H1 (cell line): Measurements from ENCODE around the gene ARHGEF1. TPM values are rescaled to one million over a fixed set of nuclear protein-coding genes. Genes with fewer than 3 reads are reported as not detected.

Experiments
- CTCF ChIA-PET: fragments of 300-600 bp; sonication (Branson Sonifier 250); formaldehyde crosslinking; loops from one replicate; lab custom pipeline; 2021; ENCODE audit not compliant: partially characterized antibody; lab: Charles Lee
- POLR2A ChIA-PET: fragments of 300-600 bp; sonication (Branson Sonifier 250); formaldehyde crosslinking; loops from one replicate; lab custom pipeline; 2021; ENCODE audit warnings: inconsistent platforms; ENCODE audit not compliant: partially characterized antibody; lab: Charles Lee
- DNase-seq, 2 experiments: peaks; one replicate each; pipeline versions ENCODE4 v3.0.0 to v3.0.0-alpha.2; 2010 to 2022; ENCODE audit warnings: low spot score in 2 of 2, low read depth in 1 of 2, mixed read lengths in 1 of 2
- FAIRE-seq: peaks from 2 replicates; lab custom pipeline; 2011; peaks lifted over from hg19 to GRCh38; lab: Jason Lieb, UNC
- H2AFZ ChIP-seq: 2 replicates; pipeline ENCODE4 v1.8.1; 2012; ENCODE audit warnings: low read length, inconsistent platforms
- H2AK5ac ChIP-seq: 2 replicates; pipeline ENCODE4 v1.6.1; 2013; ENCODE audit warnings: low read depth, low read length
- H2BK120ac ChIP-seq: replicated peaks from 2 replicates; pipeline ENCODE3; 2013; ENCODE audit warnings: low read depth, low read length, inconsistent platforms
- H2BK12ac ChIP-seq: 2 replicates; pipeline ENCODE4 v1.6.1; 2013; ENCODE audit warnings: low read depth, low read length
- H2BK15ac ChIP-seq: 2 replicates; pipeline ENCODE4 v1.6.1; 2013; ENCODE audit warnings: low read length
- H2BK20ac ChIP-seq: 2 replicates; pipeline ENCODE4 v1.6.1; 2013; ENCODE audit warnings: low read length
- H2BK5ac ChIP-seq: 2 replicates; pipeline ENCODE4 v1.6.1; 2013; ENCODE audit warnings: low read depth, low read length
- H3K14ac ChIP-seq: 2 replicates; pipeline ENCODE4 v1.6.1; 2013; ENCODE audit warnings: inconsistent platforms; ENCODE audit not compliant: insufficient read length
- H3K18ac ChIP-seq: 2 replicates; pipeline ENCODE4 v1.6.1; 2013; ENCODE audit warnings: low read length; ENCODE audit errors: extremely low read depth
- H3K23ac ChIP-seq: 2 replicates; pipeline ENCODE4 v1.6.1; 2013; ENCODE audit warnings: inconsistent platforms; ENCODE audit not compliant: insufficient read length
- H3K23me2 ChIP-seq: 2 replicates; pipeline ENCODE4 v1.6.1; 2013; ENCODE audit warnings: low read depth, low read length
- H3K27ac ChIP-seq: 2 replicates; pipeline ENCODE4 v1.6.1; 2011; ENCODE audit warnings: low read depth, low read length, inconsistent platforms
- H3K27me3 ChIP-seq, 4 experiments: replicated peaks in 1 of 4; 1 replicate in 1 of 4; 2 replicates in 3 of 4; pipeline versions ENCODE4 v1.6.1 to v1.8.1; 2011 to 2013; ENCODE audit warnings: low read length in 3 of 4, mild to moderate bottlenecking in 3 of 4, inconsistent platforms in 2 of 4, mixed read lengths in 2 of 4, moderate library complexity in 1 of 4; ENCODE audit not compliant: control insufficient read depth in 3 of 4, insufficient read depth in 3 of 4; ENCODE audit errors: extremely low read depth in 1 of 4
- H3K36me3 ChIP-seq, 4 experiments: 2 replicates each; pipeline versions ENCODE4 v1.6.1 to v1.8.1; 2011 to 2013; ENCODE audit warnings: mild to moderate bottlenecking in 4 of 4, low read length in 3 of 4, moderate library complexity in 2 of 4, control low read depth in 1 of 4, inconsistent platforms in 1 of 4; ENCODE audit not compliant: insufficient read depth in 4 of 4, control insufficient read depth in 2 of 4
- H3K4ac ChIP-seq: replicated peaks from 2 replicates; pipeline ENCODE3; 2013; ENCODE audit warnings: low read length, low read depth, mixed read lengths, inconsistent platforms; ENCODE audit not compliant: insufficient read length
- H3K4me1 ChIP-seq, 4 experiments: replicated peaks in 1 of 4; 1 replicate in 1 of 4; 2 replicates in 3 of 4; pipeline versions ENCODE4 v1.6.1 to v1.8.1; 2011 to 2013; ENCODE audit warnings: low read length in 3 of 4, inconsistent platforms in 2 of 4, mixed read lengths in 1 of 4; ENCODE audit not compliant: insufficient read depth in 4 of 4, control insufficient read depth in 3 of 4
- H3K4me2 ChIP-seq, 2 experiments: 2 replicates each; pipeline versions ENCODE4 v1.6.1 to v1.8.1; 2011 to 2013; ENCODE audit warnings: low read depth in 2 of 2, low read length in 2 of 2, control low read depth in 1 of 2, inconsistent platforms in 1 of 2, mild to moderate bottlenecking in 1 of 2; ENCODE audit not compliant: insufficient read depth in 1 of 2
- H3K4me3 ChIP-seq, 4 experiments: fragments of 200-600, 300-600 bp in 1 of 4; sonication (generic), shearing (Covaris generic), sonication (Bioruptor Twin) in 1 of 4; 2 replicates each; pipeline versions ENCODE4 v1.5.1 to v1.8.1; 2011 to 2016; ENCODE audit warnings: low read length in 4 of 4, low read depth in 3 of 4, control low read depth in 2 of 4, inconsistent platforms in 2 of 4, mild to moderate bottlenecking in 2 of 4, mixed read lengths in 1 of 4, moderate library complexity in 1 of 4; ENCODE audit not compliant: insufficient read depth in 2 of 4; ENCODE audit errors: extremely low read depth in 1 of 4
- H3K56ac ChIP-seq: replicated peaks from 2 replicates; pipeline ENCODE3; 2013; ENCODE audit warnings: low read depth, mild to moderate bottlenecking, mixed read lengths, low read length, inconsistent platforms; ENCODE audit not compliant: insufficient read length
- H3K79me1 ChIP-seq: 2 replicates; pipeline ENCODE4 v1.6.1; 2013; ENCODE audit warnings: low read depth, low read length, control low read depth
- H3K79me2 ChIP-seq, 2 experiments: 2 replicates each; pipeline versions ENCODE4 v1.6.1 to v1.8.1; 2012 to 2013; ENCODE audit warnings: low read length in 2 of 2, mild to moderate bottlenecking in 2 of 2, inconsistent platforms in 1 of 2; ENCODE audit not compliant: insufficient read depth in 2 of 2, control insufficient read depth in 1 of 2
- H3K9ac ChIP-seq, 4 experiments: replicated peaks in 1 of 4; 1 replicate in 1 of 4; 2 replicates in 3 of 4; pipeline versions ENCODE4 v1.6.1 to v1.8.1; 2011 to 2013; ENCODE audit warnings: low read depth in 3 of 4, low read length in 3 of 4, control low read depth in 2 of 4, mild to moderate bottlenecking in 2 of 4, moderate library complexity in 2 of 4, inconsistent platforms in 1 of 4; ENCODE audit errors: extremely low read depth in 1 of 4
- H3K9me3 ChIP-seq, 2 experiments: 2 replicates each; pipeline versions ENCODE4 v1.6.1 to v1.8.1; 2012 to 2013; ENCODE audit warnings: mild to moderate bottlenecking in 2 of 2, moderate library complexity in 2 of 2, control low read depth in 1 of 2, inconsistent platforms in 1 of 2, low read depth in 1 of 2, low read length in 1 of 2, mixed read lengths in 1 of 2; ENCODE audit not compliant: insufficient read depth in 2 of 2
- H4K20me1 ChIP-seq, 2 experiments: replicated peaks in 1 of 2; 2 replicates each; pipeline versions ENCODE3 to v1.8.1; 2011 to 2013; ENCODE audit warnings: inconsistent platforms in 2 of 2, low read length in 2 of 2, mild to moderate bottlenecking in 1 of 2; ENCODE audit not compliant: insufficient read depth in 2 of 2, control insufficient read depth in 1 of 2
- H4K5ac ChIP-seq: 2 replicates; pipeline ENCODE4 v1.6.1; 2013; ENCODE audit warnings: low read length, low read depth, mixed read lengths, inconsistent platforms; ENCODE audit not compliant: insufficient read length
- H4K8ac ChIP-seq: 2 replicates; pipeline ENCODE4 v1.8.0; 2013; ENCODE audit warnings: mild to moderate bottlenecking, moderate library complexity, low read length, inconsistent platforms; ENCODE audit not compliant: insufficient read depth; ENCODE audit errors: extremely low read depth
- H4K91ac ChIP-seq: replicated peaks from 2 replicates; pipeline ENCODE3; 2013; ENCODE audit warnings: low read length, mixed read lengths, inconsistent platforms; ENCODE audit not compliant: insufficient read length
- CHD2 ChIP-seq: IDR thresholded peaks from 2 replicates; pipeline ENCODE4 v1.6.1; 2012; ENCODE audit warnings: low read length, improper control_type of control experiment
- JUND ChIP-seq: IDR thresholded peaks from 2 replicates; pipeline ENCODE4 v1.6.1; 2011; ENCODE audit warnings: mild to moderate bottlenecking, improper control_type of control experiment, low read length
- POLR2A ChIP-seq, 2 experiments: IDR thresholded peaks; 1 replicate in 1 of 2; 2 replicates in 1 of 2; pipeline ENCODE4 v1.6.1; 2011; ENCODE audit warnings: low read depth in 2 of 2, low read length in 2 of 2, mild to moderate bottlenecking in 2 of 2; ENCODE audit errors: control extremely low read depth in 1 of 2
- POLR2AphosphoS5 ChIP-seq: IDR thresholded peaks from 2 replicates; pipeline ENCODE4 v1.6.1; 2011; ENCODE audit warnings: low read depth, low read length
- SIRT6 ChIP-seq: IDR thresholded peaks from one replicate; pipeline ENCODE4 v1.7.1; 2012; ENCODE audit warnings: low read length, inconsistent platforms
- USF2 ChIP-seq: IDR thresholded peaks from 2 replicates; pipeline ENCODE4 v1.6.1; 2011; ENCODE audit warnings: low read length, improper control_type of control experiment
- WGBS, 2 experiments: shearing (Covaris generic) in 1 of 2; methylation state at CpG; one replicate each; pipeline versions ENCODE4 v1.1.6 to v1.1.7; 2013 to 2015; ENCODE audit warnings: low lambda C conversion rate in 2 of 2, mixed read lengths in 2 of 2, inconsistent platforms in 1 of 2, low coverage in 1 of 2, missing lambda C conversion rate in 1 of 2; ENCODE audit not compliant: insufficient replicate concordance in 2 of 2, insufficient coverage in 1 of 2, insufficient read length in 1 of 2; ENCODE audit errors: extremely low coverage in 1 of 2, missing lambda C conversion rate in 1 of 2; 5-methylcytosine and 5-hydroxymethylcytosine counted together
- polyA plus RNA-seq, 7 experiments: library from polyadenylated mRNA; depleted of rRNA in 3 of 7; stranded (reverse) in 5 of 7; unstranded in 2 of 7; fragments of >200 nt in 5 of 7; fragments of 200-250 nt in 2 of 7; gene quantifications; 1 replicate in 5 of 7; 2 replicates in 1 of 7; 4 replicates in 1 of 7; pipeline versions ENCODE4 v1.2.1 to v1.2.3, GENCODE V29; 2011 to 2013; ENCODE audit warnings: missing spikeins in 2 of 7, mixed read lengths in 2 of 7
- total RNA-seq: library from RNA; stranded (reverse); fragmentation: NEBNext Ultra II Directional; extraction: Animal tissue kit (Norgen Biotek cat#: 25700); gene quantifications from 2 replicates; pipeline ENCODE4 v1.2.1, GENCODE V29; 2021

The ARHGEF1 gene
- total and polyA plus RNA-seq, 2 of the 8 experiments (the other 6 are each of a cell fraction or from before 2014, with no cell fraction given), result 23.0 to 49.0 TPM

GRCh38 chr19:41871573-41872383, 11.2 kb upstream of the ARHGEF1 start:
- Histone ChIP-seq H3K4me1 (peaks cover 0 to 1% (median 0%) of the 10 kb centered on the region in 4 experiments; a peak in 3 of 7 replicates), H2AFZ (no peak overlapping the region), H3K79me2 (peaks cover 0 to 15% of the 10 kb centered on the region in 2 experiments; a peak in 1 of 4 replicates), H3K9me3 (no peaks in the 10 kb centered on the region), H3K23ac (no peak overlapping the region), H3K9ac (no peak overlapping the region), H3K23me2 (no peaks in the 10 kb centered on the region), H3K4ac (no peak overlapping the region), H2AK5ac (no peak overlapping the region), H3K27me3 (no peaks in the 10 kb centered on the region), H2BK15ac (no peak overlapping the region), H3K56ac (no peak overlapping the region), H3K4me2 (no peak overlapping the region), H3K36me3 (peaks cover 21 to 53% (median 42%) of the 10 kb centered on the region in 4 experiments), H3K18ac (no peak overlapping the region), H2BK20ac (no peak overlapping the region), H4K8ac (peak overlapping the region; percentile 86; the same call in 1 of the 2 replicates), H4K91ac (no peak overlapping the region), H4K5ac (no peak overlapping the region), H2BK5ac (no peak overlapping the region), H2BK120ac (no peak overlapping the region), H3K14ac (no peak overlapping the region), H2BK12ac (no peak overlapping the region), H3K79me1 (peaks cover 5% of the 10 kb centered on the region), H3K27ac (peak overlapping the region; percentile 41; the same call in 1 of the 2 replicates), H3K4me3 (no peak overlapping the region), H4K20me1 (peaks cover 23 to 32% of the 10 kb centered on the region in 2 experiments)
- ChIA-PET POLR2A (interaction anchor here (0.8 to 13.9 kb wide), 17 partner anchors 7 to 92 kb away, joined by 4 to 298 read pairs (median 18); partner anchors contain the start of genes ARHGEF1, ERFL, RABAC1 and RPS19), CTCF (interaction anchor here (0.9 to 5.0 kb wide), 14 partner anchors 8 to 213 kb away, joined by 3 to 37 read pairs (median 10); partner anchors contain the start of genes RABAC1 and RPS19)
- 86% methylated on average over 15 of the region's 16 CpGs; no CpG with 5 or more reads in 1 of the 2 experiments for WGBS, 2 experiments
- no peak for DNase-seq
- no peak for FAIRE-seq
- TF ChIP-seq POLR2A (IDR thresholded peaks at IDR 0.05; ENCODE audit: control extremely low read depth in 1 of 2, low read depth in 2 of 2, low read length in 2 of 2), result peak in 1 of 2 experiments; percentile 88; a peak in 2 of 3 replicates
- peak; percentile 90 for TF ChIP-seq POLR2AphosphoS5
- TF ChIP-seq JUND, result no peak
- peak; percentile 6 for TF ChIP-seq USF2
- peak; percentile 4 for TF ChIP-seq SIRT6
- TF ChIP-seq CHD2, result peak; percentile 14; the same call in 1 of the 2 replicates
